Fibroblast of skin of back (primary cell): ENCODE data around the gene APOBEC3G. TPM values are rescaled to one million over a fixed set of nuclear protein-coding genes. Genes with fewer than 3 reads are reported as not detected.
"Not testable (repeated sequence)": the region's sequence is repeated elsewhere in the genome, so short reads cannot be mapped to it uniquely, and the experiment has no call there.

Source experiments
- DNase-seq: peaks from one replicate; pipeline ENCODE4 v3.0.0-alpha.2; 2013
- polyA plus RNA-seq, 2 experiments: library from polyadenylated mRNA; unstranded; fragments of 120-200 nt; gene quantifications; one replicate each; pipeline ENCODE4 v1.2.1, GENCODE V29; 2013; ENCODE audit not compliant: insufficient read length in 2 of 2

APOBEC3G gene
- 3.0 TPM for polyA plus RNA-seq (2013, experiment 1 of 2; ENCODE audit: insufficient read length)
- polyA plus RNA-seq (2013, experiment 2 of 2; ENCODE audit: insufficient read length) = 4.1 TPM

DNA sequence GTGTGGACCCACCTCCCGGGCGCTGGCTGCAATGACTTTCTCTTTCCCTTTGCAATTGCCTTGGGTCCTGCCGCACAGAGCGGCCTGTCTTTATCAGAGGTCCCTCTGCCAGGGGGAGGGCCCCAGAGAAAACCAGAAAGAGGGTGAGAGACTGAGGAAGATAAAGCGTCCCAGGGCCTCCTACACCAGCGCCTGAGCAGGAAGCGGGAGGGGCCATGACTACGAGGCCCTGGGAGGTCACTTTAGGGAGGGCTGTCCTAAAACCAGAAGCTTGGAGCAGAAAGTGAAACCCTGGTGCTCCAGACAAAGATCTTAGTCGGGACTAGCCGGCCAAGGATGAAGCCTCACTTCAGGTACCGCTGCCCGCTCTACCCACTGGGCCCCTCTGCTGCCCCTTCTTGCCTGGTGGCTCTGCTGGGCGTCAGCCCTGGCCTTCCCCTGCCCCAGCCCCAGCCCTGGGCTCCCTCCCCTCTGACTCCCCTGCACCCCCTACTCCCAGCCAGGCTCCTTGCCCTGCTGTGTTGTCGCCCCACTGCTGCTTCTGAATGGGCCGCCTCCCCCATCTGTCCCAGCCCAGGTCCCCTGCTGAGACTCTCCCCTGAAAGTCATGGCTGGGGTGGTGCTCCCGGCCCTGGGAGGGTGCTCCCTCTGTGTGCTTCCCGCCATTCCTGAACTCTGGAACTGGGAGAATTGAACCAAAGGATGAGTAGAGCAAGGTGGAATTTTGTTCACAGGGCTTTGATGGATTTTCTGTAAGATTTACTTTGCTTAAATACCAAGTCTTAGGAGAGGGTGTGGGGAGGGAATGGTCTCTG is at the start of gene APOBEC3G:
Gene APOBEC3G (plus strand): TSS at position 250 of the 815 bp plus-strand sequence. CDS start 87 bp downstream, at position 337.
- DNase-seq = peak; percentile 69

- no peak for DNase-seq
Measured at GRCh38 chr22:39027717-39028116, 49.4 kb upstream of the APOBEC3G start.

GRCh38 chr22:39028281-39028680 is 48.8 kb upstream of the APOBEC3G start:
- DNase-seq = peak; percentile 16

DNA sequence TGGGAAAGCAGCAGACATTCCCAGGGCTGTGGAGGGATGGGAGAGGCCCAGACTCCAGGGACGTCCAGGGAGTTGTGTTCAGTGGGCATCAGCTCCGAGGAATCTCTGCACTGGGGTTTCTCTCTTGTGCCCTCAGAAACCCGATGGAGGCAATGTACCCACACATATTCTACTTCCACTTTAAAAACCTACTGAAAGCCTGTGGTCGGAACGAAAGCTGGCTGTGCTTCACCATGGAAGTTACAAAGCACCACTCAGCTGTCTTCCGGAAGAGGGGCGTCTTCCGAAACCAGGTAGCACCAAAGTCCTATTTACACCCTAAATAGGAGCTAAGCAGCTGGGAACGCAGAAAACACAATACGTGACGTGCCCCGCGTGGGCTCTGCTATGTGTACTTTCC is 47.8 kb upstream of the APOBEC3G start:
- no peak for DNase-seq

DNA sequence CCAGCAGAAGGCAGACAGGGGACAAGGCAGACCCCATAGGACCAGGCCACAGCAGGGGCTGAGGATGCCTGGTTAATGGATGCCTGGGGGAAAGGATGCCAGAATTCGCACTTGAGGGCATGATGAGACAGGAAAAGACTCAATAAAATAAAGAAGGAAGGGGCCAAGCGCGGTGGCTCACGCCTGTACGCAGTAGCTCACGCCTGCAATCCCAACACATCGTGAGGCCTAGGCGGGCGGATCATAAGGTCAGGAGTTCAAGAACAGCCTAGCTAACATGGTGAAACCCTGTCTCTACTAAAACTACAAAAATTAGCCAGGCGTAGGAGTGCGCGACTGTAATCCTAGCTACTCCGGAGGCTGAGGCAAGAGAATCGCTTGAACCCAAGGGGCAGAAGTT is 46.4 kb upstream of the APOBEC3G start:
- no peak for DNase-seq

GRCh38 chr22:39031434-39032295 is 45.4 kb upstream of the APOBEC3G start:
- not testable (repeated sequence) for DNase-seq

GRCh38 chr22:39037071-39037470 is 40.0 kb upstream of the APOBEC3G start:
- not testable (repeated sequence) for DNase-seq

GRCh38 chr22:39039306-39040126 is 37.6 kb upstream of the APOBEC3G start:
- DNase-seq = no peak

DNA sequence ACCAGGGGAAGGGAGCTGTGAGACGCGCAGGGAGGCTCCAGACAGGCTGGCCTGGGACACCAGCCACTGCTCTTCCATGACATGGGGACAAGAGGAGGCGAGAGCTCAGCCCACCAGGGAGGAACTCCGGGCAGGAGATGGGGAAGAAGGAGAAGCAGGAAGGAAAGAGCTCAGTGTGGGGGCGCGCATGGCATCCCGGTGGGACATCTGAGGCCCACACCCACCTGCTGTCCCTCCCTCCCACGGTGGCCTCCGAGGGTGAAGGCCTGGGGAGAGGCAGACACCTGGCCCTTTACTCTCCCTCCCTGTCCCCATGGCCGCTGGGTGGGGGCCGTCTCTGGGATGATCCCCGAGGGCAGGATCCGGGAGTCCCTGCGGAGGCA is 36.9 kb upstream of the APOBEC3G start:
- DNase-seq = not testable (repeated sequence)

DNA sequence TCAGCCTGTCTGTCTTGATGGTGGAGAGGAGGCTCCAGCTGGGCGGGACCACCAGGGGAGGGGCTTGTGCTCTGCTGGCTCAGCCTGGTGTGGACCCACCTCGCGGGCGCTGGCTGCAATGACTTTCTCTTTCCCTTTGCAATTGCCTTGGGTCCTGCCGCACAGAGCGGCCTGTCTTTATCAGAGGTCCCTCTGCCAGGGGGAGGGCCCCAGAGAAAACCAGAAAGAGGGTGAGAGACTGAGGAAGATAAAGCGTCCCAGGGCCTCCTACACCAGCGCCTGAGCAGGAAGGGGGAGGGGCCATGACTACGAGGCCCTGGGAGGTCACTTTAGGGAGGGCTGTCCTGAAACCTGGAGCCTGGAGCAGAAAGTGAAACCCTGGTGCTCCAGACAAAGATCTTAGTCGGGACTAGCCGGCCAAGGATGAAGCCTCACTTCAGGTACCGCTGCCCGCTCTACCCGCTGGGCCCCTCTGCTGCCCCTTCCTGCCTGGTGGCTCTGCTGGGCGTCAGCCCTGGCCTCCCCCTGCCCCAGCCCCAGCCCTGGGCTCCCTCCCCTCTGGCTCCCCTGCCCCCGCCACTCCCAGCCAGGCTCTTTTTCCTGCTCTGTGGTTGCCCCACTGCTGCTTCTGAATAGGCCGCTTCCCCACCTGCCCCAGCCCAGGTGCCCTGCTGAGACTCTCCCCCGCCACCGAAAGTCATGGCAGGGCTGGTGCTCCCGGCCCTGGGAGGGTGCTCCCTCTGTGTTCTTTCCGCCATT is 36.4 kb upstream of the APOBEC3G start, which contains the start of gene APOBEC3F:
Gene APOBEC3F (plus strand): TSS at position 327 of the 759 bp plus-strand sequence. CDS start 97 bp downstream, at position 424.
- DNase-seq = peak; percentile 66

DNA sequence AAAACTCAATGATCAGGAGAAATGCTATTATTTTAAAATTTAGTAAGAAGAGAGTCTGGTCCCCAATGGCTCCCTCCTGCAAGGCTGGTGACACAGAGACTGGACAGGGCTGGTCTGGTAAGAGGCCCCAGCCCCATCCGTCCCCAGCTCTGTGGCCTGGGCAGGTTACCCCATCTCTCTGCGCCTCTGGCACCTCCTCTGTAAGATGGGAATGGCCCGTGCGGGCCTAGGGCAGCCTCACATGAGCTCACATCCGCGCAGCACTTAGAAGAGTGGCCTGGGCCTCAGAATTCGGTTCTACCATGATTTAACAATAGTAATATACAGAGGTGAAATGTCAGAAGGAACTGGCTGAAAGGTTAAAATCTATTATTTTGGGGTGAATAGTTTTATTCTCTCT is 35.2 kb upstream of the APOBEC3G start:
- no peak for DNase-seq

GRCh38 chr22:39043063-39043462 is 34.0 kb upstream of the APOBEC3G start:
- DNase-seq = not testable (repeated sequence)

DNA sequence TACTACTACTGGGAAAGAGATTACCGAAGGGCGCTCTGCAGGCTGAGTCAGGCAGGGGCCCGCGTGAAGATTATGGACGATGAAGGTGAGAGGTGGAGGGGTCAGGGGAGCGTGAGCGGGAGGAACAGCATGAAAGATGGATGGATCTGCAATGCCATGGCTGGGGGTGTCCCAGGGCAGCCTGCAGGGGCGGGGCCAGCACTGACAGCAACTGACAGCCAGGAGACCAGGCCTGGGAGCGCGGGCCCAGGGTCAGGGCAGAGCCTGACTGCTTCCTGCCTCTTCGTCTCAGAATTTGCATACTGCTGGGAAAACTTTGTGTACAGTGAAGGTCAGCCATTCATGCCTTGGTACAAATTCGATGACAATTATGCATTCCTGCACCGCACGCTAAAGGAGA is 31.9 kb upstream of the APOBEC3G start:
- not testable (repeated sequence) for DNase-seq

DNA sequence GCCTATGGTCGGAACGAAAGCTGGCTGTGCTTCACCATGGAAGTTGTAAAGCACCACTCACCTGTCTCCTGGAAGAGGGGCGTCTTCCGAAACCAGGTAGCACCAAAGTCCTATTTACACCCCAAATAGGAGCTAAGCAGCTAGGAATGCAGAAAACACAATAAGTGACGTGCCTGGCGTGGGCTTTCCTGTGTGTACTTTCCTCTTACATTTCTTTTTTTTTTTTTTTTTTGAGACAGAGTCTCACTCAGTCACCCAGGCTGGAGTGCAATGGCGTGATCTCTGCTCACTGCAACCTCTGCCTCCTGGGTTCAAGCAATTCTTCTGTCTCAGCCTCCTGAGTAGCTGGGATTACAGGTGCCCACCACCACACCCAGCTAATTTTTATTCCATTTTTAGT is 27.6 kb upstream of the APOBEC3G start:
- not testable (repeated sequence) for DNase-seq

DNA sequence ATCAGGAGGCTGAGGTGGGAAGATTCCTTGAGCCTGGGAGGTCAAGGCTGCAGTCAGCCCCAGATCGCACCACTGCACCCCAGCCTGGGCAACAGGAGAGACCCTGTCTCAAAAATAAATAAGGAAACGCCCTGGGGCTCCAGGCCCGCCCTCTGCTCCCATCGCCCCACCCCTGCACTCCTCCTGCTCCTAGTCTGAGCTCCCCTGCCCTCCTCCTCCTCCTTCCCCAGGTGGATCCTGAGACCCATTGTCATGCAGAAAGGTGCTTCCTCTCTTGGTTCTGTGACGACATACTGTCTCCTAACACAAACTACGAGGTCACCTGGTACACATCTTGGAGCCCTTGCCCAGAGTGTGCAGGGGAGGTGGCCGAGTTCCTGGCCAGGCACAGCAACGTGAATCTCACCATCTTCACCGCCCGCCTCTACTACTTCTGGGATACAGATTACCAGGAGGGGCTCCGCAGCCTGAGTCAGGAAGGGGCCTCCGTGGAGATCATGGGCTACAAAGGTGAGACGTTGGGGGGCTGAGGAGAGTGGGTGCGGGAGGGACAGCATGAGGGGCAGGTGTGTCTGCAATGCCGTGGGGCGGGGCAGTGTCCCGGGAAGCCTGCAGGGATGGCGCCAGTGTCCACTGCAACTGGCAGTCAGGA is 25.1 kb upstream of the APOBEC3G start:
- not testable (repeated sequence) for DNase-seq

- DNase-seq = no peak
Measured at GRCh38 chr22:39055658-39056057, 21.4 kb upstream of the APOBEC3G start.

- DNase-seq = not testable (repeated sequence)
Measured at GRCh38 chr22:39061290-39061689, 15.8 kb upstream of the APOBEC3G start.

DNA sequence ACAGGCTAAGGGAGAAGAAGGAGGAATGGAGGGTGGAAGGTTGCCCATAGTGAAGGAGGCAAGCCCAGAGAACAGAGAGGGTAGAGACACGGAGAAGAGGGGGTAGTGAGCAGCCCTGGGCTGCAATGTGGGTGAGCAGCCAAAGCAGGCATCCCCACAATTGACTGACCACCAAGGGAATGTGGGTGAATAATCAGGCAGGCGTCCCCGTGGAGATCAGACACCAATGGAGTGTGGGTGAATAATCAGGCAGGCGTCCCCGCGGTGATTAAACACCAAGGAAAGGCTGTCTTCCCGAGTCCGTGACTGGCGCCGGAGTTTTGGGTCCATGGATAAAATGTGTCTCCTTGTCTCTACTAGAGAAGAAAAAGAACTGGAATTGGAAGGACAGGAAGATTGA is 15.1 kb upstream of the APOBEC3G start:
- DNase-seq = not testable (repeated sequence)

GRCh38 chr22:39063904-39064303 is 13.2 kb upstream of the APOBEC3G start:
- DNase-seq = not testable (repeated sequence)

- not testable (repeated sequence) for DNase-seq
Measured at GRCh38 chr22:39066442-39067276, 10.4 kb upstream of the APOBEC3G start.
